Activated T-cell treated with anti-CD3 and anti-CD28 coated beads, Interleukin-2, amount 50 U/mL, for 72 hours (primary cell): ENCODE results near the gene TTC3. TPM values are rescaled to one million over a fixed set of nuclear protein-coding genes. Genes with fewer than 3 reads are reported as not detected.

Experiments
- ATAC-seq, 2 donors: fragments of 150-1000 bp; cut with Tn5 transposase; replicated peaks in 1 of 2; 2 replicates each; pipeline ENCODE4 v1.10.0; 2021; ENCODE audit warnings: moderate library complexity in 2 of 2, mild to moderate bottlenecking in 1 of 2
- DNase-seq, 2 donors: peaks; one replicate each; pipeline ENCODE4 v3.0.0; 2021 to 2022; ENCODE audit warnings: mixed read lengths in 1 of 2
- H3K27ac Mint-ChIP-seq: one replicate; pipeline ENCODE4 v1.8.0; 2022; ENCODE audit warnings: mild to moderate bottlenecking, moderate library complexity, mixed read lengths
- H3K27me3 Mint-ChIP-seq: one replicate; pipeline ENCODE4 v1.8.0; 2022; ENCODE audit warnings: low read depth, mixed read lengths
- H3K36me3 Mint-ChIP-seq, 2 donors: one replicate each; pipeline ENCODE4 v1.8.0; 2022; ENCODE audit warnings: mixed read lengths in 2 of 2, mild to moderate bottlenecking in 1 of 2; ENCODE audit not compliant: insufficient read depth in 2 of 2
- H3K4me1 Mint-ChIP-seq: one replicate; pipeline ENCODE4 v1.8.0; 2022; ENCODE audit warnings: low read depth, mixed read lengths
- H3K4me3 Mint-ChIP-seq, 2 donors: one replicate each; pipeline ENCODE4 v1.8.0; 2022; ENCODE audit warnings: mild to moderate bottlenecking in 2 of 2, mixed read lengths in 2 of 2, moderate library complexity in 2 of 2
- H3K9me3 Mint-ChIP-seq, 2 donors: one replicate each; pipeline ENCODE4 v1.8.0; 2022; ENCODE audit warnings: mixed read lengths in 2 of 2
- total RNA-seq, 2 donors: library from RNA; stranded (reverse); gene quantifications; one replicate each; pipeline ENCODE4 v1.2.3, GENCODE V29; 2022

Gene TTC3
- total RNA-seq, 2 donors from 2014 or later, result 62.4 to 65.8 TPM

DNA sequence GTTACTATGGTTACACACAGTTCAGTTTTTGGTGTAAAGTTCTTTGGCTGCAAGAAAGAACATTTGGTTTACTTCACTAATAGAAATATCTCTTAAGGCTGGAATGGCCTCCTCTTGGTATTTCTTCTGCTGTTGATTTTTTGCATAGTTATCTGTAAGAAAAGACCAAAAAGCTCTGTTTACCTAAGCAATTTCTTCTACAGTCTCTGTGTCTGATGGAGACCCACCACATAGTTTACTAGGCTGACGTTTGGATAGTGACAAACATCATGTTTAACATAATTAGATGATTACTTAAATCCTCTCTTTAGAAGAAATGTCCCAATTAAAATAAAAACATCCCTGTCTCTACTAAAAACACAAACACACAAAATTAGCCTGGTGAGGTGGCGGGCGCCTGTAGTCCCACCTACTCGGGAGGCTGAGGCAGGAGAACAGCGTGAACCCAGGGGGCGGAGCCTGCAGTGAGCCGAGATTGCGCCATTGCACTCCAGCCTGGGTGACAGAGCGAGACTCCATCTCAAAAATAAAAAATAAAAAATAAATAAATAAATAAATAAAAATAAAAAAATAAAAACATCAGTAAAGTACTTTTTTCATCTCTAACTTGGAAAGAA is 7.4 kb upstream of the TTC3 start:
- DNase-seq (no peak), ATAC-seq (no peak)
- Mint-ChIP-seq H3K4me1 (peaks cover 16% of the 10 kb centered on the region), H3K27ac (no peak overlapping the region), H3K27me3 (no peaks in the 10 kb centered on the region), H3K36me3 (peaks cover 1 to 13% of the 10 kb centered on the region in 2 donors), H3K9me3 (no peaks in the 10 kb centered on the region), H3K4me3 (no peak overlapping the region)

DNA sequence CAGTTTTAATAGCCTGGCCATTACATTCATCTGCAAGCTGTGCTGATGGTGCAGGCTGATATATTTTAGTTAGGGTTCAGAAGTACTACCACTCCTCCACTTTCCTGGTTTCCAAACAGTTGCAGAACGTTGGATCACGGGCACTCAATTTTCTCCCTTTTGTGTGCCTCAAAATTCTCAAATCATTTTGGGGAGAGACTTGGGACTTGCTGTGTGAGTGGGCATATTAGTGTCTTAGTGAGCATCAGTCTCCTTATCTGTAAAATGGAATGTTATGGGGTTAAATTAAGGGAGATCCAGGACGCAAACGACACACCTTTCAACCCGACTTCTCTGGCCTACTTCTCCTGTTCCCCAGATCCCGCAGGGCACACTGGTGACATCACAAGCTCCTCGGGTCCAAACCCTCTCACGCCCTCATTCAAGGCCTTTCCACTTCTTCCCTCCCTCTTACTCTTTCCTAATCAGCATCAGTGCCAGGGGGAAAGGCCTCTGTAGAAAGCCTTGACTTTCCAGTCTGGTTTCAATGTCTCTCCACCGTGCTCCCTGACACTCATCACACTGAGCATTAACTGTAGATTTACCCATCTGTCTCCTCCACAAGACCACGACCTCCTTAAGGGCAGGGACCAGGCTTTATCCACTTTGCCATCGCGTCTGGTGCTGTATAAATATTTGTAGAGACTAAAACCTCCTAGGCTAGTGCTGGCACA is 1.3 kb upstream of the TTC3 start:
- ATAC-seq (no peak), DNase-seq (peak in 1 of 2 donors; percentile 3)
- Mint-ChIP-seq H3K4me1 (peaks cover 50% of the 10 kb centered on the region), H3K36me3 (peaks cover 4 to 18% of the 10 kb centered on the region in 2 donors), H3K27ac (peak overlapping the region; percentile 91), H3K4me3 (peak overlapping the region; percentile 82 to 87), H3K9me3 (no peaks in the 10 kb centered on the region), H3K27me3 (no peaks in the 10 kb centered on the region)

- Mint-ChIP-seq H3K4me1 (peaks cover 56% of the 10 kb centered on the region), H3K4me3 (peak overlapping the region; percentile 82 to 87), H3K27me3 (no peaks in the 10 kb centered on the region), H3K9me3 (no peaks in the 10 kb centered on the region), H3K36me3 (peaks cover 4 to 18% of the 10 kb centered on the region in 2 donors), H3K27ac (peak overlapping the region; percentile 91)
- ATAC-seq (peak; percentile 60 to 67), DNase-seq (peak; percentile 79 to 80)
These were observed 623 bp upstream of the TTC3 start for GRCh38 chr21:37072274-37072987.

GRCh38 chr21:37073417-37074196 is 553 bp downstream of the TTC3 start:
- Mint-ChIP-seq H3K4me1 (peaks cover 65% of the 10 kb centered on the region), H3K9me3 (no peaks in the 10 kb centered on the region), H3K4me3 (peak overlapping the region; percentile 86 to 95), H3K27me3 (no peaks in the 10 kb centered on the region), H3K27ac (peak overlapping the region; percentile 92), H3K36me3 (peaks cover 3 to 14% of the 10 kb centered on the region in 2 donors)
- peak; percentile 62 to 71 for DNase-seq
- ATAC-seq, result peak; percentile 48 to 54

DNA sequence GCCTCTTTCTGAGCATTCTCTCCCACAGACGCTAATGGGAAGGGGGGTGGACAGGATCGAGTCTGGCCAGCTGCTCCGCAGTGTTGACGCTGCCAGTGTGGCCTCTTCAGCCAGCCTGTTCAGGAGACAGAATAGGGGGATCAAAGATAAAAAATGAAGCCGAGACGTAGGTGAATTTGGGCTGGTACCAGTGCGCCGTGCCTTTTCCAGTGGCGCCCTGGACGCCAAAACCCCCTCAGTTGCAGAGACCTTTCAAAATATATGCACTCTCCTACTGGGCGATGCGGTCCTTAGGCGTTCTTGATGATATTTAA is 1.1 kb downstream of the TTC3 start:
- ATAC-seq (no peak), DNase-seq (no peak)
- no peaks in the 10 kb centered on the region for H3K9me3 Mint-ChIP-seq
- H3K4me1 Mint-ChIP-seq, result peaks cover 71% of the 10 kb centered on the region
- H3K4me3 Mint-ChIP-seq, result peak overlapping the region; percentile 86 to 95
- peak overlapping the region; percentile 92 for H3K27ac Mint-ChIP-seq
- peaks cover 3 to 13% of the 10 kb centered on the region in 2 donors for H3K36me3 Mint-ChIP-seq
- no peaks in the 10 kb centered on the region for H3K27me3 Mint-ChIP-seq

- DNase-seq, result no peak
- Mint-ChIP-seq H3K27ac (peak overlapping the region; percentile 92), H3K4me1 (peaks cover 74% of the 10 kb centered on the region), H3K36me3 (peaks cover 3 to 12% of the 10 kb centered on the region in 2 donors), H3K9me3 (no peaks in the 10 kb centered on the region), H3K4me3 (peak overlapping the region; percentile 86 to 95), H3K27me3 (no peaks in the 10 kb centered on the region)
- no peak for ATAC-seq
These were observed 1.5 kb downstream of the TTC3 start for GRCh38 chr21:37074546-37074945.

- Mint-ChIP-seq H3K27ac (peak overlapping the region; percentile 77), H3K36me3 (peaks cover 3 to 8% of the 10 kb centered on the region in 2 donors), H3K9me3 (no peaks in the 10 kb centered on the region), H3K4me3 (peak overlapping the region; percentile 86 to 95), H3K4me1 (peaks cover 71% of the 10 kb centered on the region), H3K27me3 (no peaks in the 10 kb centered on the region)
- ATAC-seq (no peak), DNase-seq (no peak)
These were observed 2.2 kb downstream of the TTC3 start for GRCh38 chr21:37075214-37075770.

DNA sequence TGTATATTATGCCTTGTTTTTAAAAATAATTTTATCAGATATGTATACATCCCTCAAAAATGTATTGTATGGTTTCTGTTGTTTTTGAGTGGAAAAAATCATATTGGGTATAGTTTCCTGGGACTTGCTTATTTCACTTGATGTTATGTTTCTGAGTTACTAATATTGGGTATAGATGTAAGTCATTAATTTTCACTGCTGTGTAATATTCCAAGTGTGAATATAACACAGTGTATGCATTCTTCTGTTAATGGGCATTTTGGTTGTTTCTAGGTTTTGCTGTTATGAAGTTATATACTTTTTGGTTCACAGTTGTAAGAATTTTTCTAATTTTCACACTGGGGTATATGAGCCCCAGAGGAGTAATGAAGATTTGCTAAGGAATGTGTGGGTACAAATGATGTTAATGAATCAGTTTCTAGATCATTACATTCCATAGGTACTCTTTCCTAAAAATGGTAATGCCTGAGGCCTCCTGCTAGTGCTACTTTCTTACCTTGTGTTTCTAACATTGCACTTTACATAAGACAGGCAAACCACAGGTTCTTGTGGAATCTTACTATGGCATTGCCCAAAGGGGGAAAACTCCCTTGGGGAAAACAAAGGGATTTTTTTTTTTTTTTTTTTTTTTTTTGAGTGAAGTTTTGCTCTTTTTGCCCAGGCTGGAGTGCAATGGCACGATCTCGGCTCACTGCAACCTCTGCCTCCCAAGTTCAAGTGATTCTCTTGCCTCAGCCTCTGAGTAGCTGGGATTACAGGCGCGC is 3.2 kb downstream of the TTC3 start:
- H3K4me3 Mint-ChIP-seq, result peak overlapping the region in 1 of 2 donors; percentile 44
- no peak overlapping the region for H3K27ac Mint-ChIP-seq
- DNase-seq, result no peak
- H3K36me3 Mint-ChIP-seq, result peaks cover 3 to 5% of the 10 kb centered on the region in 2 donors
- no peak for ATAC-seq
- H3K4me1 Mint-ChIP-seq, result peaks cover 65% of the 10 kb centered on the region
- no peaks in the 10 kb centered on the region for H3K27me3 Mint-ChIP-seq
- no peaks in the 10 kb centered on the region for H3K9me3 Mint-ChIP-seq

DNA sequence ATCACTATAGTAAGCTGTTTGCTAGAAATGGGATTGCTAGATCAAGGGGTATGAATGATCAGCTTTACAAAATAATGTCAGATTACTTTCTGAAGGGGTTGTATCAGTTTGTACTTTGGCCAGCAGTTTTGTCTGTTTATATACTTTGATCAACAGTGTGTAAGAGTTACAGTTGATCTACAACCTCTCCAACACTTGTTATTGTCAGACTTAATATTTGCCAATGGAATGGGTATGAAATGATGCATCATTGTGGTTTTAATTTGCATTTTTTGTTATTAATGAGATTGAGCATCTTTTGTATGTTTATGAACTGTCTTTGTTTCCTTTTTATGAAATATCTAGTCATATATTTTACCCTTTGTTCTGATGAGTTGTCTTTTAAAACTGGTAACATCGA is 4.3 kb downstream of the TTC3 start:
- peaks cover 0 to 3% of the 10 kb centered on the region in 2 donors for H3K36me3 Mint-ChIP-seq
- peak overlapping the region; percentile 73 for H3K27ac Mint-ChIP-seq
- DNase-seq (no peak), ATAC-seq (no peak)
- H3K9me3 Mint-ChIP-seq, result no peaks in the 10 kb centered on the region
- peaks cover 55% of the 10 kb centered on the region for H3K4me1 Mint-ChIP-seq
- no peaks in the 10 kb centered on the region for H3K27me3 Mint-ChIP-seq
- peak overlapping the region in 1 of 2 donors; percentile 12 for H3K4me3 Mint-ChIP-seq

DNA sequence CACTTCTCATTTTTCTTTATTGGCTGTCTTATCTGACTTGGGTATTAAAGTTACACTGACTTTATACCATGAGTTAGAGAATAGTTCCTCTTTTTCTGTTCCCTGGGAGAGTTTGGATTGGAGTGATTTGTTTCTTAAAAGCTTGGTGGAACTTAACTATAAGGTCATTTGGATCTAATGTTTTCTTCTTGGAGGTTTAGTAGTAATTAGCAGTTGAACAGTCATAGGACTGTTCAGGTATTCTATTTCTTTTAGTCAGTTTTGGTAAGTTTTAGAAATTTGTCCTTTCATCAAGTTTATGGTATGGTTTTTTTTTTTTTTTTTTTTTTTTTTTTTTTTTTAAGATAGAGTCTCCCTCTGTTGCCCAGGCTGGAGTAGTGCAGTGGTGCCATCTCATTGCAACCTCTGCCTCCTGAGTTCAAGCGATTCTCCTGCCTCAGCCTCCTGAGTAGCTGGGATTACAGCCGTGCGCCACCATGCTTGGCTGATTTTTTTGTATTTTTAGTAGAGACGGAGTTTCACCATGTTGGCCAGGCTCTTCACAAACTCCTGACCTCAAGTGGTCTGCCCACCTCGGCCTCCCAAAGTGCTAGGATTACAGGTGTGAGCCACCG is 6.3 kb downstream of the TTC3 start:
- DNase-seq (peak in 1 of 2 donors; percentile 25), ATAC-seq (peak; percentile 55 to 62)
- H3K36me3 Mint-ChIP-seq, result no peaks in the 10 kb centered on the region
- H3K4me3 Mint-ChIP-seq, result no peak overlapping the region
- H3K27ac Mint-ChIP-seq, result peak overlapping the region; percentile 14
- H3K4me1 Mint-ChIP-seq, result peaks cover 57% of the 10 kb centered on the region
- H3K9me3 Mint-ChIP-seq, result no peaks in the 10 kb centered on the region
- no peaks in the 10 kb centered on the region for H3K27me3 Mint-ChIP-seq

GRCh38 chr21:37082375-37082774 is 9.3 kb downstream of the TTC3 start:
- Mint-ChIP-seq H3K27ac (no peak overlapping the region), H3K36me3 (no peaks in the 10 kb centered on the region), H3K27me3 (no peaks in the 10 kb centered on the region), H3K9me3 (no peaks in the 10 kb centered on the region), H3K4me1 (peaks cover 32% of the 10 kb centered on the region), H3K4me3 (no peak overlapping the region)
- DNase-seq (no peak), ATAC-seq (no peak)
